Measurements from ENCODE around the gene ARHGAP23. TPM values are rescaled to one million over a fixed set of nuclear protein-coding genes. Genes with fewer than 3 reads are reported as not detected.

Gene ARHGAP23
- total RNA-seq, 1 donor from 2014 or later: 31.4 TPM

DNA sequence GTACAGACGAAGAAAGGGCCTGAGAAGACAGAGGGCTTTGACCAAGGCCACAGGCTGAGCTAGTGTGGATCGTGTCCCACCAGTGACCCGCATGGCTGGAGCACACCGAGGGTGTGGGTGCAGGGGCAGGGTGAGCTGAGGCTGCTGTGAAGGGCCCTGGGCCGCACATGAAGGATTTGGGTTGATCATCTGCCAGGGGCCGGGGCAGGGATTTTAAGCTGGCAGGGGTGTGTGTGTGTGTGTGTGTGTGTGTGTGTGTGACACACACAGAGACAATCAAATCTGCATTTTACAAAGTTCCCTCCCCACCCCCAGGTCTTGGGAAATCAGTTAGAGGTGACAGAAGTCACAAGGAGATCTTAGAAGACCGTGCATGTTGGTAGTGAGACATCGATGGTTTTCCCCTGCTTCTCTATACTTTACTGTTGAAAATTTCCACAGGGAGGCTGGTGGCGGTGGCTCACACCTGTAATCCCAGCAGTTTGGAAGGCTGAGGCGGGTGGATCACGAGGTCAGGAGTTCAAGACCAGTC lies 112.3 kb downstream of the ARHGAP23 start:
- no peak for FAIRE-seq

DNA sequence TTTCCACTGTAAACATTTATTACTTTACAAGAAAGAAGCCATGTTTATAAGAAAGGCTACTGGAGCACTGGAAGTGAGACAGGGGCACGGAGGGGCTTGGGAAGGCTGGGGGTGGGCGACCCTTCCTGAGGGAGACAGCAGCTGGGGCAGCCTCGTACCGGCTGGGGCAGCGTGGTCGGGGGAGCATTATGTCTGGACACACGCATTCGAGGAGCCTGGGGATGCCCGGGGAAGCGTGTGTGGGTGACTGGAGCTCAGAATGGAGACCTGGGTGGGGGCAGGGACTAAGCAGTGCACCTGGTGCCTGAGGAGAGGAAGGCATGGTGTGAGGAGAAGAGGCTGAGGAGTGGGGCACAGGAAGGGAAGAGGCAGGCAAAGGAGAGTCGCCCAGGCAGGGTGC lies 113.0 kb downstream of the ARHGAP23 start:
- FAIRE-seq (no peak), DNase-seq (ENCODE audit: low spot score in 2 of 2) (no peak)

More for the DNA sequence above, 112.3 kb downstream of the ARHGAP23 start:
- no peak for DNase-seq (ENCODE audit: low spot score in 2 of 2)

DNA sequence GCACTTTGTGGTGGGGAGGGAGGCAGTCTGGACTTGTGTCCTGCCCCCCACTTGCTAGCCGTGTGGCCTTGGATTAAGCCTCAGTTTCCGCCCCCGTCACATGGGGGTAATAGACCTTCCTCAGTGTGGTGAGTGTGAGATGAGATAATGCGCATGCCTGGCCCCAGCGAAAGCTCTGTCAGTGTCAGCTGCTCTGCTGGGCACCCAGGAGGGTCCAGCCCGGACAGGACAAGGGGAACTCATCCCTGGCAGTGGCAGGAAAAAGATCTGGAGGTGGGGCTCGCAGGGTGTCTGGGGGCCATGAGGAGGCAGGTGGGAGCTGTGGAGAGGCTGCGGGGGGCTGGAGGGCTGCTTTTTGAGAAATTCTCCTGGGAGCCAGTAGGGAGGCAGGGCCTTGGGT lies 114.0 kb downstream of the ARHGAP23 start:
- FAIRE-seq: no peak

DNA sequence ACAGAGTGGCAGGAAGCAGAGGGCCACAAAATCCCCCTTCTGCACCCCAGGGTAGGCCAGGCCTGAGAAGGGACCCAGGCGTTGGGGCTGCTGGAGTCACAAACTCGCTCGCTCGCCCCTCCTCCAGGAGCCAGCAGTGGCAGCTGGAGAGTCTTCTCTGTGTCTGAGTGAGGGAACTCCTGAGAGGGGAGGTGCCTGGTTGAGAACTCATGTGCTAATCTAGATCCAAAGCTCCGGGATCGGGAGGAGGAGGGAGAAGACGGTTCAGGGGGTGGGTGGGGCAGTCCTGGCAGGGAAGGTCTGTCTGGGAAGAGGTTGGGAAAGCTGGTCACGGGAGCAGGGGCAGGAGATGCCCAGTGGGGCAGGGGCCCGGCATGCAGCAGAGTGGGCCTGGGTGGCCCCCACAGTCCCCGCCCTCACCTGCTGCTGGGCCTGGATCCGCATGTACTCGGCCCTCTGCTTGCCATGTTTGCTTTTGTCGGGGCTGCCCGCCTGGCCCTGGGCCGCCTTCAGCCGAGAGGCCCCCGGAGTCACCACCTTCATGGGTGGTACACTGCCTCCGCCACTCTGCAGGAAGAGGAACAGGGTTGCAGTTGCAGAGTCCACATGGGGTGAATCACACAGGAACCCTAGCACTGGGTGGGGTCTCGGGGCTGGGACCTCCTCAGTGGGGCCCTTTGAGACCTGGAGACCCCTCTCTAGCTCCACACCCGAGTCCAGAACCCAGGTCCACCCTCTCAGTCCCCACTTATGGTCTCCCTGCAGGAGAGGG lies 115.3 kb downstream of the ARHGAP23 start:
- DNase-seq (ENCODE audit: low spot score in 2 of 2) (no peak), FAIRE-seq (no peak)

More for the DNA sequence above, 114.0 kb downstream of the ARHGAP23 start:
- no peak for DNase-seq (ENCODE audit: low spot score in 2 of 2)

DNA sequence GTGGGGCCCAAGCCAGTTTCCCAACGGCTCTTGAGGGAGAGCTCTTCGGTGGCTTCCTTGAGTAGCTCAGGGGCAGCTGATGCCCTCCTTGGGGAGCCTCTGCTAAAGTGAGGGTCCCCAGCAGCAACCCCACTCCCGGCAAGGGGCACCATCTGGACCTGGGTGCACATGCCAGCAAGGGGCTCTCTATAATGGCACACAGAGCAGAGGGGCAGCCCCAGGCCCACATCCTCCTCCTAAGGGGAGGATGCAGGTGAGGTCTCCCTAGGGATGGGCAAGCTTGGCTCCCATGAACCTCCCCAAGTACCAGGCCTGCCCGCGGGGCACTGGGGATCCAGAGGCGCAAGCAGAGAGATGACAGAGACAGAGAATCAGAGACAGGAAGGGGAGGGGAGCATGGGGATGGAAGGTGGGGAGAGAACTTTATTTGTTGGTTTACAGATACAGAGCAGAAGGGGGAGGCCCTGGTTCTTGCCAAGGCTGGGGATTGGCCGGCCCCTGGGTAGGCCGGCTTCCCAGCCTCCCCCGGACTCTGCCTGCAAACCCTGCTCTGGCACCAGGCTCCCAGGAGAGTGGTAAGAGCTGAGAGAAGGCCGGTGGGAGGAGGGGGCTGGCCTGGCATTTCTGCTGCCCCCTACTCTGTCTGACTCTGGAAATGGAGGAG lies 116.0 kb downstream of the ARHGAP23 start:
- FAIRE-seq: no peak
- DNase-seq (ENCODE audit: low spot score in 2 of 2): no peak

- FAIRE-seq: no peak
- DNase-seq (ENCODE audit: low spot score in 2 of 2): no peak
These were observed 116.6 kb downstream of the ARHGAP23 start for GRCh38 chr17:38544839-38545209.

- DNase-seq (ENCODE audit: low spot score in 2 of 2) (no peak), FAIRE-seq (no peak)
These were observed 117.4 kb downstream of the ARHGAP23 start for GRCh38 chr17:38545531-38546225.

DNA sequence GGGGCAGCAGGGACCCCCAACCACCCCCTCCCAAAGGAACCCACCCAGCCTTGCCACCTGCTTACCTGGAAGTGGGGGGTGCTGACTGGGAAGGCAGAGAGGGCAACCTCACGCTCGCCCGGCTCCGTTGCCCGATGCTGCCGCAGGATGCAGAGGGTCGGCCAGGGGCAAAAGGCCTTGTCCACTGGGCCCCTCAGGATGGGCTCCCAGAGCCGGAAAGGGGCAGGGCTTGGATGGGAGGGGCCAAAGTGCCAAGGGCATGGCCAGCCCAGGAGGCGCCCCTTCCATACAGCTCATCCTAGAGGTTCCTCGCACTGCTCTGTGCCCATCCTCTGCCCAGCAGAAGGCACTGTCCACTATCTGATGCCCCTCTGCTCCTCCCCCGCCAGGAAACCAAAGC lies 118.1 kb downstream of the ARHGAP23 start:
- no peak for DNase-seq (ENCODE audit: low spot score in 2 of 2)
- FAIRE-seq: no peak

GRCh38 chr17:38547444-38547843 lies 119.2 kb downstream of the ARHGAP23 start:
- FAIRE-seq: no peak
- DNase-seq (ENCODE audit: low spot score in 2 of 2): no peak

- DNase-seq (ENCODE audit: low spot score in 2 of 2): no peak
- no peak for FAIRE-seq
These were observed 121.0 kb downstream of the ARHGAP23 start for GRCh38 chr17:38549285-38549684.

DNA sequence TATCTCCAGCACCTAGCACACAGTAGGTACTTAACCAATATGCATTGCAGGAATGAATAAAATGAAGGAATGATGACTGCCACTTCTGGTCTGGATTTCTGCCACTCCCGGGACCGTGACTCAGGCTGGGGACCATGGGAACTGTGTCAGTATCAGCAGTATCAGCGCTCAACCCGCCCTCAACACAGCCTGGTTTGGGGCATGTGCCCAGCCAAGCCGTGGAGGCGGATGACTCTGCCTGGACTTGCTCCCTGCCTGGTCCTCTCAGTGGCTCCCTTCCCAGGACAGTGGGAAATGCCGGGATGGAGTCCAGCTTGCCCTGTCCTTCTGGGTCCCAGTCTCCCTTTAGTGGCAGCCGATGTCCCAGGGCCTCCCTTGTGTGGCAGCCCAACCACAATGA lies 122.4 kb downstream of the ARHGAP23 start:
- DNase-seq (ENCODE audit: low spot score in 2 of 2) (no peak), FAIRE-seq (no peak)

DNA sequence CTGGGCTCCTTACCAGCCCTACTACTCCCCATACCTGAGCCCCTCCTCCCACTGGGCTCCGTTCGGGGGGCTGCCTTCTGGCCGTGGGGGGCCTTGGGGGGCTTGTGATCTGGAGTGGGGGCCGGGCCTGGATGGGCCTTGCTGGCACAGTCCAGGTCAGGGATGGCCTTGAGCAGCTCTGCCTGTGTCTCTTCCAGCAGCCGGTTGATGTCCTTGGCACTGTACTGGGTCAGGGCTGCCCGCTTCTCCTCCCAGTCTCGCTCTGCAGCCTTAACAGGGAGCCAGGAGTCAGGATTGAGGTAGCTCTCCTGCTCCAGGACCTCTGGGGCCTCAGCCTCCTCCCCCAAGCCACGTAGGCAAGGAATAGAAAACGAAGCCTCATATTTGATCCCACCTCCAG lies 122.9 kb downstream of the ARHGAP23 start:
- DNase-seq (ENCODE audit: low spot score in 2 of 2) (no peak), FAIRE-seq (no peak)

GRCh38 chr17:38552343-38552742 lies 124.1 kb downstream of the ARHGAP23 start:
- DNase-seq (ENCODE audit: low spot score in 2 of 2) (no peak), FAIRE-seq (no peak)

- DNase-seq (ENCODE audit: low spot score in 2 of 2): no peak
- no peak for FAIRE-seq
These were observed 126.4 kb downstream of the ARHGAP23 start for GRCh38 chr17:38554430-38555350.

GRCh38 chr17:38556239-38556638 lies 128.0 kb downstream of the ARHGAP23 start:
- no peak for FAIRE-seq

DNA sequence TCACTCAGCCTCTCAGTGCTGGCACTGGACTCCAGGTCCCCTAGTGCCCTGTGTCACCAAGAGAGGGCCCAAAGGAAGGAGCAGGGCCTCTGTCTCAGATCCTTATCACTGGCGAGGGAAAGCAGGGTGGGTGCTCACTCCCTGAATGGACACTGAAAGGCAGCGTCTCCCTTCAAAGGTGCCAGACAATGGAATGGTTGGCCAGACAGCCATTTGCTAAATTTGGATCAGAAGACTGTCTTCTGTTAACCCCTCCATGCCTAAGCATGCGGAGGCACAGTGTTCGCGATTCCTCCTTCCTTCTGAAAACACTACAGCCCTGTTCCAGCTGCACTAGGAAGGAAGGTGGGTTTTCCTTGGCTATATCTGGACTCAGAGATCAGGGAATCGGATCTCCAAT lies 129.1 kb downstream of the ARHGAP23 start:
- no peak for FAIRE-seq
- no peak for DNase-seq (ENCODE audit: low spot score in 2 of 2)

More at GRCh38 chr17:38556239-38556638, 128.0 kb downstream of the ARHGAP23 start:
- no peak for DNase-seq (ENCODE audit: low spot score in 2 of 2)

DNA sequence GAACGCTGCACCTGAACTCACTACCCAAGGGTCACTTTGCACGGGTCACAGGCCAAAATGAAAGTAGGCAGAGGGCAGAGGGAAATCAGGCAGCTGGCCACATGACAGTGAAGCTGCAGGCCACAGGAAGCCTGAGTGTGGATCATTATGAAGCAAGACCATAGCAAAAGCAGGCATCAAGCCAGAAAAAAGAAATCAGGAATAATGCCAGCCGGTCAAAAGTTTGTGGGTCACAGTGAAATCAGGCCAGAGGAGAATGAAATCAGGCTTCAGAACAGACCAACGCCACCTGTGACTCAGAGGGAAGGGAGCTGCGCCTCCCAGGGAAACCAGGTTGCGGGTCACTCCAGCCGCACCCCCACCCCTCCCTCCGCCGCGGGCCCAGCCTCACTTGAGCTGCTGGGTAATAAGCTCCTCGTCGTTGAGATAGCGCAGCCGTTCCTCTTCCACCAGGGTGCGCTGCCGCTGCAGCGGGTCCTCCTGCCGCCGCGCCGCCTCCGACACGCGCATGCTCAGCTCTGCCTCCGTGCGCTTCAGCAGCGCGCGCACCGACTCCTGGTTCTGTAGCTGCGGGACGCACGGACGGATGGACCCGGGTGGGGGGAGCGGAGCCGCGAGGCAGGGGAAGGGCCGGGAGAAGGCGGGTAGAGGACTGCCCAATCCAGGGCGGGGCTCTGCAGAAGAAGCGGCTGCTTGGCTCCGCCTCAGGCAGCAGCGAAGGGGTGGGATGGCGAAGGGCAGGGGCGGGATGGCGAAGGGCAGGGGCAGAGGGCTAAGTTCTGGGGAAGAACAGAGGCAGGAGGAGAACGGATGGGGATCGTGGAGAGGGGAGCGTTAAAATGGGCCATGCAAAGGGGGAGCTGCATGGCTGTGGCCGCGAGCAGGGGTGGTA lies 129.8 kb downstream of the ARHGAP23 start:
- DNase-seq (ENCODE audit: low spot score in 2 of 2) (peak; percentile 93 to 96), FAIRE-seq (no peak)

DNA sequence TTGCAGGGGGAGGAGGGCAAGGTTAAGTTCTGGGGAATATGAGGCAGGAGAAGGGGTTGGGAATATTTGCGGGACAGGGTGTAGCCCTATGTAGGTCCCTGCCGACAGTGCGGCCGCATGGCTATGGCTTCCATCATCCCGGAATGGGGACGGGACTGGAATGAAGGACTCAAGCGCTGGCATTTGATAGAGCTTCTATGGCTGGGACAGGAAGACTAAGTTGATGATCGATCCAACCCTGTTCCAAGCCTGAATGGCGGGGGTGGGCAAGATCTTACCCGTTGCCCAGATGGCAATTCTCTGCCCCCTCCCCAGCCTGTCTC lies 130.4 kb downstream of the ARHGAP23 start:
- DNase-seq (ENCODE audit: low spot score in 2 of 2): no peak
- no peak for FAIRE-seq

Measured in frontal cortex (tissue), 4 donors.